HepG2 (cell line): ENCODE data around the gene ACSS1. TPM values are rescaled to one million over a fixed set of nuclear protein-coding genes. Genes with fewer than 3 reads are reported as not detected.

ENCODE experiments used
- ATAC-seq: fragments of 200-7000 bp; cut with Tn5 transposase; 3 replicates; pipeline ENCODE4 v1.9.1; 2020; ENCODE audit warnings: mild to moderate bottlenecking, moderate library complexity
- BruUV-seq: library from RNA; stranded (reverse); fragments of 400-500 nt; replicated peaks from 2 replicates; lab custom pipeline; 2021; lab: Mats Ljungman, UMichigan
- CTCF ChIA-PET: fragments of 300-600 bp; formaldehyde crosslinking; extraction: SDS; loops from one replicate; lab custom pipeline; 2021; ENCODE audit warnings: low total read pairs, inconsistent platforms, low intra/inter-chr PET ratio; lab: Yijun Ruan, JAX
- POLR2A ChIA-PET: fragments of 350-600 bp; sonication (Branson Sonifier 250); formaldehyde crosslinking; loops from one replicate; lab custom pipeline; 2020; ENCODE audit warnings: antibody characterized with exemption, inconsistent platforms; lab: Yijun Ruan, JAX
- DNase-seq: peaks from one replicate; pipeline ENCODE4 v3.0.0-alpha.2; 2015; ENCODE audit warnings: low spot score
- FAIRE-seq: peaks from 3 replicates; lab custom pipeline; 2011; peaks lifted over from hg19 to GRCh38; lab: Jason Lieb, UNC
- H2AFZ ChIP-seq: one replicate; pipeline ENCODE4 v1.6.1; 2011; ENCODE audit warnings: low read length, inconsistent platforms
- H3K27ac ChIP-seq: fragments of 300-600 bp; 3 replicates; pipeline ENCODE4 v1.8.0; 2011; ENCODE audit warnings: mixed run types, mild to moderate bottlenecking, mixed read lengths, low read length, inconsistent platforms; ENCODE audit not compliant: insufficient read depth; ENCODE audit errors: extremely low read length
- H3K27me3 ChIP-seq, 2 experiments: fragments of 200-600 bp in 1 of 2; 2 replicates in 1 of 2; 3 replicates in 1 of 2; pipeline versions ENCODE4 v1.6.0 to v1.8.0; 2011; ENCODE audit warnings: low read length in 2 of 2, mild to moderate bottlenecking in 2 of 2, moderate library complexity in 2 of 2, inconsistent platforms in 1 of 2; ENCODE audit not compliant: insufficient read depth in 2 of 2, control insufficient read depth in 1 of 2
- H3K36me3 ChIP-seq, 2 experiments: fragments of 200-600 bp in 1 of 2; replicated peaks in 1 of 2; 2 replicates in 1 of 2; 3 replicates in 1 of 2; pipeline versions ENCODE4 v1.5.1 to v1.8.0; 2011; ENCODE audit warnings: low read length in 2 of 2, inconsistent platforms in 1 of 2; ENCODE audit not compliant: insufficient read depth in 2 of 2, control insufficient read depth in 1 of 2
- H3K4me1 ChIP-seq: 2 replicates; pipeline ENCODE4 v1.5.1; 2012; ENCODE audit warnings: low read length, inconsistent platforms; ENCODE audit not compliant: insufficient read depth
- H3K4me2 ChIP-seq: 2 replicates; pipeline ENCODE4 v1.6.0; 2011; ENCODE audit warnings: low read depth, low read length, inconsistent platforms
- H3K4me3 ChIP-seq, 3 experiments: fragments of 200-600 bp in 1 of 3; sonication (generic), shearing (Covaris generic) in 1 of 3; replicated peaks in 1 of 3; 2 replicates each; pipeline ENCODE4 v1.5.1; 2011 to 2016; ENCODE audit warnings: low read length in 3 of 3, inconsistent platforms in 2 of 3, low read depth in 2 of 3, mild to moderate bottlenecking in 2 of 3, control low read depth in 1 of 3, mixed read lengths in 1 of 3; ENCODE audit not compliant: insufficient read depth in 1 of 3
- H3K79me2 ChIP-seq: one replicate; pipeline ENCODE4 v1.6.1; 2011; ENCODE audit warnings: low read length, inconsistent platforms; ENCODE audit not compliant: insufficient read depth
- H3K9ac ChIP-seq: 2 replicates; pipeline ENCODE4 v1.6.0; 2011; ENCODE audit warnings: mild to moderate bottlenecking, low read depth, low read length, inconsistent platforms; ENCODE audit not compliant: insufficient read depth
- H3K9me3 ChIP-seq: 2 replicates; pipeline ENCODE4 v1.5.1; 2012; ENCODE audit warnings: mild to moderate bottlenecking, low read length
- H4K20me1 ChIP-seq: 2 replicates; pipeline ENCODE4 v1.6.0; 2011; ENCODE audit warnings: inconsistent platforms, mild to moderate bottlenecking, low read length, moderate library complexity; ENCODE audit not compliant: insufficient read depth
- ATF1 ChIP-seq: IDR thresholded peaks from 2 replicates; pipeline ENCODE4 v1.6.1; 2016; ENCODE audit warnings: mild to moderate bottlenecking, control low read depth
- CREB3 ChIP-seq: sonication (generic); formaldehyde crosslinking; IDR thresholded peaks from 2 replicates; pipeline ENCODE4 v1.5.0; 2020; ENCODE audit warnings: missing genetic modification reagents
- GFI1 ChIP-seq: sonication (generic); formaldehyde crosslinking; IDR thresholded peaks from 2 replicates; pipeline ENCODE4 v1.5.0; 2020; ENCODE audit warnings: missing genetic modification reagents, mild to moderate bottlenecking, borderline replicate concordance
- GRHL1 ChIP-seq: sonication (generic); formaldehyde crosslinking; conservative IDR thresholded peaks from 2 replicates; pipeline ENCODE4 v1.8.0; 2022; ENCODE audit warnings: missing genetic modification reagents
- IKZF1 ChIP-seq: fragments of 450-650 bp; IDR thresholded peaks from 2 replicates; pipeline ENCODE4 v1.7.1; 2016
- ZSCAN21 ChIP-seq: sonication (generic); formaldehyde crosslinking; IDR thresholded peaks from 2 replicates; pipeline ENCODE4 v1.8.0; 2022; ENCODE audit warnings: mild to moderate bottlenecking, missing genetic modification reagents, moderate library complexity, borderline replicate concordance
- WGBS: methylation state at CpG from one replicate; pipeline ENCODE4 v1.1.6; 2017; ENCODE audit warnings: low lambda C conversion rate; 5-methylcytosine and 5-hydroxymethylcytosine counted together
- in situ Hi-C: cut with HindIII; loops from 2 replicates; pipeline ENCODE4 v1.10.0; 2017; ENCODE audit warnings: low pct_unique_long_range_greater_than_20kb; ENCODE audit not compliant: extremely low pct_ligation_motif_present
- intact Hi-C: fragments of 100-400 bp; cut with micrococcal nuclease; formaldehyde crosslinking; loops from one replicate; pipeline ENCODE4 v1.10.0; 2022; ENCODE audit not compliant: unreplicated experiment
- polyA plus RNA-seq, 8 experiments: library from polyadenylated mRNA; depleted of rRNA in 3 of 8; stranded (reverse) in 7 of 8; unstranded in 1 of 8; fragments of >200 nt; fragmentation: Illumina TruSeq in 4 of 8; extraction: Trizol in 4 of 8; gene quantifications; 2 replicates each; pipeline versions ENCODE4 v1.2.1 to v1.2.3, GENCODE V29; 2011 to 2016; ENCODE audit warnings: low read depth in 4 of 8, missing spikeins in 1 of 8, mixed read lengths in 1 of 8; ENCODE audit not compliant: insufficient read depth in 1 of 8
- total RNA-seq, 5 experiments: library from RNA; depleted of rRNA; stranded (reverse); fragments of >200 nt; fragmentation: Illumina TruSeq; extraction: Trizol; gene quantifications; 2 replicates each; pipeline ENCODE4 v1.2.3, GENCODE V29; 2016; ENCODE audit warnings: low read depth in 1 of 5

ACSS1 gene
- total and polyA plus RNA-seq, 2 of the 13 experiments (the other 11 are each of a cell fraction or from before 2014, with no cell fraction given): 15.2 to 41.6 TPM

- Histone ChIP-seq H3K4me2 (no peak overlapping the region), H3K9me3 (0 out of 2 replicates have a peak, but pooled peaks cover 4% of the 10 kb centered on the region), H3K27ac (no peak overlapping the region), H2AFZ (no peak overlapping the region), H3K36me3 (peaks cover 34 to 88% of the 10 kb centered on the region in 2 experiments), H3K4me3 (no peak overlapping the region), H3K4me1 (no peaks in the 10 kb centered on the region), H3K27me3 (no peaks in the 10 kb centered on the region), H4K20me1 (no peaks in the 10 kb centered on the region), H3K9ac (no peak overlapping the region), H3K79me2 (peaks cover 1% of the 10 kb centered on the region)
- 95% methylated on average over 6 of the region's 6 CpGs for WGBS
- CTCF ChIA-PET: no interaction called here
- TF ChIP-seq IKZF1 (no peak), GFI1 (no peak), ZSCAN21 (CRISPR knock-in tag) (peak; percentile 96), GRHL1 (CRISPR knock-in tag) (no peak), ATF1 (CRISPR knock-in tag) (no peak), CREB3 (CRISPR knock-in tag) (no peak)
- intact Hi-C loops (no loop called here), in situ Hi-C loops (no loop called here)
- ATAC-seq: no peak
- POLR2A ChIA-PET: no interaction called here
- BruUV-seq: no TSS peak
- no peak for FAIRE-seq
- DNase-seq: no peak
Measured at GRCh38 chr20:24971376-24972101, 86.4 kb downstream of the ACSS1 start.
